ENCODE measurements around the gene IGF2BP3. TPM values are rescaled to one million over a fixed set of nuclear protein-coding genes. Genes with fewer than 3 reads are reported as not detected.
A peak's percentile ranks its signal among the peaks of the same experiment; 100 is the strongest.

Gene IGF2BP3
- total RNA-seq, 1 experiment from 2014 or later: 111 TPM

- CTCF ChIA-PET: no interaction called here
- Mint-ChIP-seq H3K9me3 (ENCODE audit: low read depth, unreplicated experiment) (no peaks in the 10 kb centered on the region), H3K4me1 (ENCODE audit: low read depth, unreplicated experiment) (peaks cover 56% of the 10 kb centered on the region), H3K27ac (ENCODE audit: unreplicated experiment) (no peak overlapping the region), H3K27me3 (ENCODE audit: unreplicated experiment) (no peaks in the 10 kb centered on the region), H3K4me3 (ENCODE audit: low read depth, unreplicated experiment) (no peak overlapping the region), H3K36me3 (ENCODE audit: insufficient read depth, unreplicated experiment) (peaks cover 48% of the 10 kb centered on the region)
- intact Hi-C loops (cut with micrococcal nuclease; ENCODE audit: unreplicated experiment): no loop called here
- TF ChIP-seq, protein P1, sequence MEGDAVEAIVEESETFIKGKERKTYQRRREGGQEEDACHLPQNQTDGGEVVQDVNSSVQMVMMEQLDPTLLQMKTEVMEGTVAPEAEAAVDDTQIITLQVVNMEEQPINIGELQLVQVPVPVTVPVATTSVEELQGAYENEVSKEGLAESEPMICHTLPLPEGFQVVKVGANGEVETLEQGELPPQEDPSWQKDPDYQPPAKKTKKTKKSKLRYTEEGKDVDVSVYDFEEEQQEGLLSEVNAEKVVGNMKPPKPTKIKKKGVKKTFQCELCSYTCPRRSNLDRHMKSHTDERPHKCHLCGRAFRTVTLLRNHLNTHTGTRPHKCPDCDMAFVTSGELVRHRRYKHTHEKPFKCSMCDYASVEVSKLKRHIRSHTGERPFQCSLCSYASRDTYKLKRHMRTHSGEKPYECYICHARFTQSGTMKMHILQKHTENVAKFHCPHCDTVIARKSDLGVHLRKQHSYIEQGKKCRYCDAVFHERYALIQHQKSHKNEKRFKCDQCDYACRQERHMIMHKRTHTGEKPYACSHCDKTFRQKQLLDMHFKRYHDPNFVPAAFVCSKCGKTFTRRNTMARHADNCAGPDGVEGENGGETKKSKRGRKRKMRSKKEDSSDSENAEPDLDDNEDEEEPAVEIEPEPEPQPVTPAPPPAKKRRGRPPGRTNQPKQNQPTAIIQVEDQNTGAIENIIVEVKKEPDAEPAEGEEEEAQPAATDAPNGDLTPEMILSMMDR (IDR thresholded peaks at IDR 0.05; ENCODE audit: unreplicated experiment): no peak
- no TSS peak for BruUV-seq (replicated peaks)
- no peak for DNase-seq
Observed at GRCh38 chr7:23353172-23353571, 117.1 kb downstream of the IGF2BP3 start.

DNA sequence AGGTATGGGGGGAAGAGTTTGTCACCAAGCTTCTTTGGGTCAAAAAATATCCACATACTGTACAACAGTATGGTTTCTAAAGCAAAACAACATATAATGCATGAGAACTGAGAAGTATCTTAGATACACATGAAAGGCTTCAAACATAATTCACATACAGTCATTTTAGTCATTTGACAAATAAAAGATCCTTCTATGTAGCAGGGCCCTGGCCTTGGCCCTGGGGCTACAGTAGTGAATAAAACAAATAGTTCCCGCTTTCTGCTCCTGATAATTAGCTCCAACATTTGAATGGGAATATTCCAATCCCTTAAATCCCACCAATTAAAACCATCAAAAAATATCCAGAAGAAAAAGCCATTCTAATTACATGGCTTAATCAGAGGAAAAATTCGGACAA lies 119.8 kb downstream of the IGF2BP3 start:
- intact Hi-C loops (cut with micrococcal nuclease; ENCODE audit: unreplicated experiment): no loop called here
- H3K9me3 Mint-ChIP-seq (ENCODE audit: low read depth, unreplicated experiment): no peaks in the 10 kb centered on the region
- H3K4me1 Mint-ChIP-seq (ENCODE audit: low read depth, unreplicated experiment): peaks cover 47% of the 10 kb centered on the region
- TF ChIP-seq, protein P1 (IDR thresholded peaks at IDR 0.05; ENCODE audit: unreplicated experiment): no peak
- peak overlapping the region; percentile 8 for H3K27ac Mint-ChIP-seq (ENCODE audit: unreplicated experiment)
- no peak for DNase-seq
- no peak overlapping the region for H3K4me3 Mint-ChIP-seq (ENCODE audit: low read depth, unreplicated experiment)
- no peaks in the 10 kb centered on the region for H3K27me3 Mint-ChIP-seq (ENCODE audit: unreplicated experiment)
- CTCF ChIA-PET: interaction anchor here (0.5 to 0.6 kb wide), 2 partner anchors 212 to 261 kb away, joined by 3 to 5 read pairs; no protein-coding TSS in a partner anchor
- BruUV-seq (replicated peaks): no TSS peak
- H3K36me3 Mint-ChIP-seq (ENCODE audit: insufficient read depth, unreplicated experiment): peaks cover 64% of the 10 kb centered on the region

DNA sequence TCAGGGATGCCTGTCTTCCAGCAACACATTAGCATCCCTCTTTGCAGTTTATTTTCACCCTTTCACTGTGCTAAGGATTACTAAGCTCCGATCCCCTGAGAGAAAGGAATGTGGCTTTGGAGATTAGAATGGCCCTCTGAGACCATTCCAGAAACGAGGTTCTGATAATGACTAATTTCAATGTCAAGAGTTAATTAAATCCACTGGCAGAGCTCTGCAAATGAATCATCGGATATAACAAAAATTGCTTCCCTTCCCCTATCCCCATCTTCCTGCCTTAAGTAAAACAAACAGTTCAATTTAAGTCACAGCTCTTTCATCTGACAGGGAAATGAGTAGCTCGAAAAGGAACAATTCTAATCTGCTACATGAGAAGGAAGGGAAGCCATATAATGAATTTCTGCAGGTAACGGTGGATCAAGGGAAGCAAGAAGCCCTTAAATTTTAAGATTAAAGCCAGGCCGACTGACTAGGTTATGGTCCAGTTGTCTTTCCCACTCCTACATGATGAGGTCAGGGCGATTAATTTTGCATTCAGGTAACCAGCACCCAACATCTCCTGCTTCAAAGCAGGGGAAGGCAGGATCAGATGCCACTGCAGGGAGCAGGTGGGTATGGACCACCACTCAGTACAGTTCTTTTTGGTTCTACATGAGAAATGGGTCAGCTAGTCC lies 120.7 kb downstream of the IGF2BP3 start:
- no peak for DNase-seq
- H3K36me3 Mint-ChIP-seq (ENCODE audit: insufficient read depth, unreplicated experiment): peaks cover 67% of the 10 kb centered on the region
- H3K27me3 Mint-ChIP-seq (ENCODE audit: unreplicated experiment): no peaks in the 10 kb centered on the region
- no peak overlapping the region for H3K4me3 Mint-ChIP-seq (ENCODE audit: low read depth, unreplicated experiment)
- intact Hi-C loops (cut with micrococcal nuclease; ENCODE audit: unreplicated experiment): loop anchor here (5.0 kb wide), 1 partner anchor 33 kb away; no protein-coding TSS in a partner anchor
- TF ChIP-seq, protein P1 (IDR thresholded peaks at IDR 0.05; ENCODE audit: unreplicated experiment): no peak
- H3K27ac Mint-ChIP-seq (ENCODE audit: unreplicated experiment): peak overlapping the region; percentile 20
- CTCF ChIA-PET: interaction anchor here (0.8 to 1.3 kb wide), 3 partner anchors 9 to 535 kb away, joined by 4 to 10 read pairs (median 5); no protein-coding TSS in a partner anchor
- peaks cover 46% of the 10 kb centered on the region for H3K4me1 Mint-ChIP-seq (ENCODE audit: low read depth, unreplicated experiment)
- BruUV-seq (replicated peaks): no TSS peak
- H3K9me3 Mint-ChIP-seq (ENCODE audit: low read depth, unreplicated experiment): no peaks in the 10 kb centered on the region

DNA sequence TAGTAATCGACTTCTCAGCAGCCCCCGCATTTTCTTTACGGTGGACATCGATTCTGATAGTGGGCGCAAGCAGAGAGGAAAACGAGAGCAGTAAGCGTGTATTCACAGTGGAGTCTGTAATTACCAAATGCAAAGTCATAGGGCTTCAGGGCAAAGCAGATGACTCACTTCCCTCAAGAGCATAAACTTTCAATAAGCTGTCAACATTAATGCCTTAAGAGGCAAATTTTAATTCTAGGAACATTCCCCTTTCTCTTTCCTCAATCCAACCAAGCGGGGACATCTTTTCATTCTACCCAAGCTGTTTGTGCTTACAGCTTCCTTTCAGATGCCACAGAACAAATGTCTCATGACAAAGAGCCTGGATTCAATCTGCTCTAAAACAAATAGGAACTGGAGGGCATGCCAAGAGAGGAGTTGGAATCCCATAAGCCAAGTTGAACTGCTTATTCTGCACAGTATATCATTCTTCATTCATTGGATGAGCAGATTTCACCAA lies 122.6 kb downstream of the IGF2BP3 start:
- intact Hi-C loops (cut with micrococcal nuclease; ENCODE audit: unreplicated experiment): loop anchor here (5.0 kb wide), 1 partner anchor 35 kb away; no protein-coding TSS in a partner anchor
- TF ChIP-seq, protein P1 (IDR thresholded peaks at IDR 0.05; ENCODE audit: unreplicated experiment): no peak
- peaks cover 74% of the 10 kb centered on the region for H3K36me3 Mint-ChIP-seq (ENCODE audit: insufficient read depth, unreplicated experiment)
- H3K4me1 Mint-ChIP-seq (ENCODE audit: low read depth, unreplicated experiment): peaks cover 46% of the 10 kb centered on the region
- H3K27ac Mint-ChIP-seq (ENCODE audit: unreplicated experiment): peak overlapping the region; percentile 38
- no peaks in the 10 kb centered on the region for H3K9me3 Mint-ChIP-seq (ENCODE audit: low read depth, unreplicated experiment)
- H3K27me3 Mint-ChIP-seq (ENCODE audit: unreplicated experiment): no peaks in the 10 kb centered on the region
- CTCF ChIA-PET: interaction anchor here (0.5 to 1.7 kb wide), 10 partner anchors 8 to 1480 kb away, joined by 3 to 5 read pairs (median 3); no protein-coding TSS in a partner anchor
- H3K4me3 Mint-ChIP-seq (ENCODE audit: low read depth, unreplicated experiment): no peak overlapping the region
- DNase-seq: peak; percentile 34
- BruUV-seq (replicated peaks): no TSS peak

Data from Calu3 (cell line).